Measurements from ENCODE around the gene FAM3A.

Gene FAM3A

DNA sequence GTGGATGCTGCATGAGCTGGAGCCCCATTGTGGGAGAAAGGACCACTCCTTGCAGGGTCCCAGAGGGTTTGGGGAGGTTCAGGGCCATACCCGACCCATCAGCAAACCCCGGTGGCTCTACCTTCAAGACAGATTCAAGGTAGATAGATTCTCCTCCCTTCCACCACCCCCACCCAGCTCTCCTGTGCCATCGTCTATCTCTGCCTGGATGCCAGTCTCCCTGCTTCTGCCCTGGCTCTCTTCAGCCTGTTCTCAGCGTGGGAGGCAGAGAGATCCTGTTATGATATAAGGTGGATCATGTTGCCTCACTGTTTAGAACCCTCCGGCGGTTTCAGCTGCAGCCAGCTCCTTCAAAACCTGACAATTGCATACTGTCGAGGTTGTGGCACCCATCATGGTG lies 42.3 kb downstream of the FAM3A start:
- no peak for TF ChIP-seq TCF4 (CRISPR knock-in tag; IDR thresholded peaks at IDR 0.05; ENCODE audit: borderline replicate concordance)
- no peak for TF ChIP-seq RARB (CRISPR knock-in tag; IDR thresholded peaks at IDR 0.05)
- TF ChIP-seq ZFP30 (CRISPR knock-in tag; IDR thresholded peaks at IDR 0.05), result no peak
- no peak for TF ChIP-seq GLIS3 (CRISPR knock-in tag; IDR thresholded peaks at IDR 0.05)
- no peak for TF ChIP-seq ISL1 (CRISPR knock-in tag; IDR thresholded peaks at IDR 0.05)
- TF ChIP-seq CREB5 (CRISPR knock-in tag; IDR thresholded peaks at IDR 0.05; ENCODE audit: low read depth), result no peak
- TF ChIP-seq, protein P1, sequence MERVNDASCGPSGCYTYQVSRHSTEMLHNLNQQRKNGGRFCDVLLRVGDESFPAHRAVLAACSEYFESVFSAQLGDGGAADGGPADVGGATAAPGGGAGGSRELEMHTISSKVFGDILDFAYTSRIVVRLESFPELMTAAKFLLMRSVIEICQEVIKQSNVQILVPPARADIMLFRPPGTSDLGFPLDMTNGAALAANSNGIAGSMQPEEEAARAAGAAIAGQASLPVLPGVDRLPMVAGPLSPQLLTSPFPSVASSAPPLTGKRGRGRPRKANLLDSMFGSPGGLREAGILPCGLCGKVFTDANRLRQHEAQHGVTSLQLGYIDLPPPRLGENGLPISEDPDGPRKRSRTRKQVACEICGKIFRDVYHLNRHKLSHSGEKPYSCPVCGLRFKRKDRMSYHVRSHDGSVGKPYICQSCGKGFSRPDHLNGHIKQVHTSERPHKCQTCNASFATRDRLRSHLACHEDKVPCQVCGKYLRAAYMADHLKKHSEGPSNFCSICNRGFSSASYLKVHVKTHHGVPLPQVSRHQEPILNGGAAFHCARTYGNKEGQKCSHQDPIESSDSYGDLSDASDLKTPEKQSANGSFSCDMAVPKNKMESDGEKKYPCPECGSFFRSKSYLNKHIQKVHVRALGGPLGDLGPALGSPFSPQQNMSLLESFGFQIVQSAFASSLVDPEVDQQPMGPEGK (CRISPR knock-in tag; IDR thresholded peaks at IDR 0.05; ENCODE audit: borderline replicate concordance), result no peak
- TF ChIP-seq ZFP3 (CRISPR knock-in tag; IDR thresholded peaks at IDR 0.05), result no peak
- no peak for TF ChIP-seq ZC3H10 (CRISPR knock-in tag; IDR thresholded peaks at IDR 0.05)
- TF ChIP-seq POU6F1 (CRISPR knock-in tag; IDR thresholded peaks at IDR 0.05; ENCODE audit: borderline replicate concordance, low read depth), result no peak
- TF ChIP-seq TSHZ2 (CRISPR knock-in tag; IDR thresholded peaks at IDR 0.05), result no peak
- TF ChIP-seq BACH2 (CRISPR knock-in tag; IDR thresholded peaks at IDR 0.05; ENCODE audit: borderline replicate concordance), result no peak
- TF ChIP-seq ZNF565 (CRISPR knock-in tag; conservative IDR thresholded peaks at IDR 0.05; ENCODE audit: low read depth), result no peak
- no peak for TF ChIP-seq SNAI2 (CRISPR knock-in tag; IDR thresholded peaks at IDR 0.05)
- TF ChIP-seq ZNF70 (CRISPR knock-in tag; IDR thresholded peaks at IDR 0.05), result no peak
- TF ChIP-seq OSR1 (CRISPR knock-in tag; IDR thresholded peaks at IDR 0.05), result no peak
- TF ChIP-seq CSDC2 (CRISPR knock-in tag; IDR thresholded peaks at IDR 0.05), result no peak
- TF ChIP-seq, protein P2, sequence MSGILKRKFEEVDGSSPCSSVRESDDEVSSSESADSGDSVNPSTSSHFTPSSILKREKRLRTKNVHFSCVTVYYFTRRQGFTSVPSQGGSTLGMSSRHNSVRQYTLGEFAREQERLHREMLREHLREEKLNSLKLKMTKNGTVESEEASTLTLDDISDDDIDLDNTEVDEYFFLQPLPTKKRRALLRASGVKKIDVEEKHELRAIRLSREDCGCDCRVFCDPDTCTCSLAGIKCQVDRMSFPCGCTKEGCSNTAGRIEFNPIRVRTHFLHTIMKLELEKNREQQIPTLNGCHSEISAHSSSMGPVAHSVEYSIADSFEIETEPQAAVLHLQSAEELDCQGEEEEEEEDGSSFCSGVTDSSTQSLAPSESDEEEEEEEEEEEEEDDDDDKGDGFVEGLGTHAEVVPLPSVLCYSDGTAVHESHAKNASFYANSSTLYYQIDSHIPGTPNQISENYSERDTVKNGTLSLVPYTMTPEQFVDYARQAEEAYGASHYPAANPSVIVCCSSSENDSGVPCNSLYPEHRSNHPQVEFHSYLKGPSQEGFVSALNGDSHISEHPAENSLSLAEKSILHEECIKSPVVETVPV (CRISPR knock-in tag; IDR thresholded peaks at IDR 0.05), result no peak
- TF ChIP-seq ZNF8 (CRISPR knock-in tag; IDR thresholded peaks at IDR 0.05), result no peak

DNA sequence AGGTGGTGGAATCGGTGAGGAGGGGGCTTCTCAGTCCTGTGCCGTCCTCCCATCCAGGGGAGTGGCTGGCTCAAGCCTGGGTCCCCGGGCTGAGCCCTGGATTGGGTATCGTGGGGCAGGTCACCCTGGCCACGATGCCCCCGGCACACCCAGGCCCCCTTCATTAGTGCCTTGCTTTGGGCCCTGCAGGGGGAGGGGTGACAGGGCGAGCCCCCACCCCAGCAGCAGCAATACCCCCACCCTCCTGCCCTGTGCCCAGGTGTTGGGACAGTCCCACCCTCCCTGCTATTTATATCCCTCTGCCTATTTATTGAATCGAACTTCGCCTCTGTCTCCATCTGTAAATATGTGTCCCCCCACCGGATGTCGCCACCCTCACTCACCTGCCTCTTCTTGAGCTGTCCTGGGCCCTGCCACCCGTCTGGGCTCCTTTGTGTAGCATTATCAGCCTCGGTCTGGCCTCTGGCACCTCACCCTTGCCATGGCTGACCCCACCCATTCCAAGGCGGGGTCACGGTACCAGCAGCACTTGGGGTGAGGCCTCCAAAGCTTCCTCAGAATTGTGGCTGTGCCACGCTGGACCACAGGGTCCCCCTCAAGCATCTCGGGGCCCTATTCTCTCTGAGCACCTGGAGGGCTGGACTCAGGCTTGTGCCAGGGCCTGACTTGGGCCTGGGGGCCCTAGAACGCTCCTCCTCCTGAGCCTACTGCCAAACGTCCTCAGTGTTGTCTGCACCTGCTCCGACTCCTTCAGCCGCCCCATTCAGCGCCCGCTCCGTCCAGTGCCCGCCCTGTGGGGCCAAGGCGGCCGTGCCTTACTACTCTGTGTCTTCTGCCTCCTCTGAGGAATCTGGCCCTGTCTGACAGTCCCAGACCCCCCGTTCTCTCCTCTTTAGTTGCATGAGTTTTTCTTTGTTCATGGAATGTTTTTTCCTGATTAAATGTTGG lies 43.1 kb downstream of the FAM3A start:
- ATAC-seq, result no peak
- TF ChIP-seq, protein P1 (CRISPR knock-in tag; IDR thresholded peaks at IDR 0.05; ENCODE audit: borderline replicate concordance), result no peak
- no peak for TF ChIP-seq POU6F1 (CRISPR knock-in tag; IDR thresholded peaks at IDR 0.05; ENCODE audit: borderline replicate concordance, low read depth)
- TF ChIP-seq ZFP30 (CRISPR knock-in tag; IDR thresholded peaks at IDR 0.05), result no peak
- no peak for TF ChIP-seq ZNF8 (CRISPR knock-in tag; IDR thresholded peaks at IDR 0.05)
- TF ChIP-seq TCF4 (CRISPR knock-in tag; IDR thresholded peaks at IDR 0.05; ENCODE audit: borderline replicate concordance), result no peak
- TF ChIP-seq ZNF70 (CRISPR knock-in tag; IDR thresholded peaks at IDR 0.05), result no peak
- no peak for TF ChIP-seq BACH2 (CRISPR knock-in tag; IDR thresholded peaks at IDR 0.05; ENCODE audit: borderline replicate concordance)
- TF ChIP-seq ARNTL (CRISPR knock-in tag; IDR thresholded peaks at IDR 0.05; ENCODE audit: borderline replicate concordance, low read depth), result no peak
- no peak for TF ChIP-seq ESRRG (CRISPR knock-in tag; IDR thresholded peaks at IDR 0.05)
- no peak for TF ChIP-seq TSHZ2 (CRISPR knock-in tag; IDR thresholded peaks at IDR 0.05)
- TF ChIP-seq GLIS3 (CRISPR knock-in tag; IDR thresholded peaks at IDR 0.05), result no peak

More for the DNA sequence above, 42.3 kb downstream of the FAM3A start:
- ATAC-seq, result no peak
